Thoracic aorta (tissue), 2 donors: Measurements from ENCODE around the gene HOXC5. TPM values are rescaled to one million over a fixed set of nuclear protein-coding genes. Genes with fewer than 3 reads are reported as not detected.
A peak's percentile ranks its signal among the peaks of the same experiment; 100 is the strongest.

Source experiments
- ATAC-seq: fragments of 150-250 bp; one replicate; pipeline ENCODE4 v1.8.0; 2017; ENCODE audit warnings: low read depth; ENCODE audit not compliant: insufficient number of reproducible peaks, low FRiP score
- DNase-seq: peaks from one replicate; pipeline ENCODE4 v3.0.0-alpha.2; 2020; ENCODE audit warnings: low spot score
- H3K27ac ChIP-seq, 2 donors: fragments of 200-600 bp; sonication (generic); 1 replicate in 1 of 2; 2 replicates in 1 of 2; pipeline ENCODE4 v1.5.1; 2016; ENCODE audit warnings: mild to moderate bottlenecking in 2 of 2, moderate library complexity in 2 of 2
- H3K27me3 ChIP-seq: fragments of 200-600 bp; sonication (generic); replicated peaks from 2 replicates; pipeline ENCODE4 v1.6.0; 2016; ENCODE audit warnings: mild to moderate bottlenecking; ENCODE audit not compliant: insufficient read depth
- H3K36me3 ChIP-seq: fragments of 200-600 bp; sonication (generic); one replicate; pipeline ENCODE4 v1.5.1; 2016
- H3K4me1 ChIP-seq, 2 donors: fragments of 200-600 bp; sonication (generic); 1 replicate in 1 of 2; 2 replicates in 1 of 2; pipeline versions ENCODE4 v1.5.1 to v1.6.0; 2016; ENCODE audit warnings: low read depth in 2 of 2, mild to moderate bottlenecking in 1 of 2; ENCODE audit not compliant: control insufficient read depth in 1 of 2
- H3K4me3 ChIP-seq: fragments of 200-600 bp; sonication (generic); 2 replicates; pipeline ENCODE4 v1.5.1; 2016; ENCODE audit warnings: mild to moderate bottlenecking
- H3K9me3 ChIP-seq: fragments of 200-600 bp; sonication (generic); 2 replicates; pipeline ENCODE4 v1.5.1; 2016
- CTCF ChIP-seq: fragments of 200-600 bp; sonication (generic); IDR thresholded peaks from one replicate; pipeline ENCODE4 v1.5.1; 2019; ENCODE audit warnings: antibody characterized with exemption
- total RNA-seq, 2 donors: library from RNA; depleted of rRNA; stranded (reverse); fragments of >200 nt; gene quantifications; one replicate each; pipeline versions ENCODE4 v1.1.0 to v1.2.3, GENCODE V29; 2016

The HOXC5 gene
- total RNA-seq, 2 donors from 2014 or later, result 1.8 TPM; not detected in 1

- no peaks in the 10 kb centered on the region for H3K27me3 ChIP-seq
- H3K27ac ChIP-seq, result no peak overlapping the region
- peaks cover 0 to 11% of the 10 kb centered on the region in 2 donors for H3K4me1 ChIP-seq
- no peak for TF ChIP-seq CTCF
- H3K36me3 ChIP-seq, result no peaks in the 10 kb centered on the region
- no peak for ATAC-seq
- no peak for DNase-seq
- no peak overlapping the region for H3K4me3 ChIP-seq
- H3K9me3 ChIP-seq, result no peaks in the 10 kb centered on the region
Observed at GRCh38 chr12:54049108-54049507, 16.3 kb downstream of the HOXC5 start.

GRCh38 chr12:54050482-54050810 lies 17.6 kb downstream of the HOXC5 start:
- Histone ChIP-seq H3K27ac (no peak overlapping the region), H3K36me3 (no peaks in the 10 kb centered on the region), H3K4me1 (peaks cover 7 to 18% of the 10 kb centered on the region in 2 donors), H3K4me3 (no peak overlapping the region), H3K9me3 (no peaks in the 10 kb centered on the region), H3K27me3 (no peaks in the 10 kb centered on the region)
- ATAC-seq, result no peak
- no peak for DNase-seq
- TF ChIP-seq CTCF, result no peak

- no peak for ATAC-seq
- peaks cover 7 to 18% of the 10 kb centered on the region in 2 donors for H3K4me1 ChIP-seq
- H3K36me3 ChIP-seq, result no peaks in the 10 kb centered on the region
- DNase-seq, result no peak
- H3K27ac ChIP-seq, result no peak overlapping the region
- H3K27me3 ChIP-seq, result no peaks in the 10 kb centered on the region
- no peak for TF ChIP-seq CTCF
- no peak overlapping the region for H3K4me3 ChIP-seq
- no peaks in the 10 kb centered on the region for H3K9me3 ChIP-seq
Observed at GRCh38 chr12:54051026-54051842, 18.4 kb downstream of the HOXC5 start.

- no peak overlapping the region for H3K4me3 ChIP-seq
- no peak overlapping the region for H3K27ac ChIP-seq
- H3K27me3 ChIP-seq, result no peaks in the 10 kb centered on the region
- ATAC-seq (no peak), DNase-seq (no peak)
- peaks cover 7 to 18% of the 10 kb centered on the region in 2 donors for H3K4me1 ChIP-seq
- TF ChIP-seq CTCF, result no peak
- no peaks in the 10 kb centered on the region for H3K9me3 ChIP-seq
- no peaks in the 10 kb centered on the region for H3K36me3 ChIP-seq
Observed at GRCh38 chr12:54051874-54052437, 19.1 kb downstream of the HOXC5 start.

GRCh38 chr12:54052438-54053002 lies 19.7 kb downstream of the HOXC5 start:
- Histone ChIP-seq H3K27ac (peak overlapping the region in 1 of 2 donors; percentile 40), H3K27me3 (no peaks in the 10 kb centered on the region), H3K4me1 (peaks cover 7 to 18% of the 10 kb centered on the region in 2 donors), H3K36me3 (no peaks in the 10 kb centered on the region), H3K4me3 (peak overlapping the region; percentile 75), H3K9me3 (no peaks in the 10 kb centered on the region)
- TF ChIP-seq CTCF, result no peak
- ATAC-seq (no peak), DNase-seq (no peak)
